Upper lobe of right lung (tissue), 1 donor: ENCODE measurements around the gene EML6. TPM values are rescaled to one million over a fixed set of nuclear protein-coding genes. Genes with fewer than 3 reads are reported as not detected.

Source experiments
- ATAC-seq: fragments of 200-7000 bp; cut with Tn5 transposase; one replicate; pipeline ENCODE4 v1.9.1; 2020; ENCODE audit warnings: mild to moderate bottlenecking, moderate library complexity
- DNase-seq: peaks from one replicate; pipeline ENCODE4 v3.0.0-alpha.2; 2020
- H3K27ac ChIP-seq: fragments of 200-600 bp; one replicate; pipeline ENCODE4 v1.8.0; 2022
- H3K27me3 ChIP-seq: fragments of 200-600 bp; one replicate; pipeline ENCODE4 v1.8.0; 2022; ENCODE audit warnings: mild to moderate bottlenecking
- H3K36me3 ChIP-seq: fragments of 200-600 bp; one replicate; pipeline ENCODE4 v1.8.0; 2022
- H3K4me1 ChIP-seq: fragments of 200-600 bp; one replicate; pipeline ENCODE4 v1.8.0; 2022
- H3K4me3 ChIP-seq: fragments of 200-600 bp; one replicate; pipeline ENCODE4 v1.8.0; 2022; ENCODE audit warnings: mild to moderate bottlenecking
- H3K9me3 ChIP-seq: fragments of 200-600 bp; one replicate; pipeline ENCODE4 v1.8.0; 2022
- intact Hi-C: fragments of 100-400 bp; cut with DNase I; formaldehyde crosslinking; loops from one replicate; pipeline ENCODE4 v1.11.0; 2022
- total RNA-seq: library from RNA; stranded (reverse); fragmentation: NEBNext Ultra II Directional; extraction: Animal tissue kit (Norgen Biotek cat#: 25700); gene quantifications from one replicate; pipeline ENCODE4 v1.2.1, GENCODE V29; 2021
- TF ChIP-seq, protein P1 (sequence below): fragments of 200-600 bp; IDR thresholded peaks from one replicate; pipeline ENCODE4 v1.8.0; 2022; ENCODE audit warnings: antibody characterized with exemption
- donor health status: DM: no; HTN: yes; CAD: no; lungs with severe emphysema.

Gene EML6
- total RNA-seq, 1 donor from 2014 or later, result 1.4 TPM

DNA sequence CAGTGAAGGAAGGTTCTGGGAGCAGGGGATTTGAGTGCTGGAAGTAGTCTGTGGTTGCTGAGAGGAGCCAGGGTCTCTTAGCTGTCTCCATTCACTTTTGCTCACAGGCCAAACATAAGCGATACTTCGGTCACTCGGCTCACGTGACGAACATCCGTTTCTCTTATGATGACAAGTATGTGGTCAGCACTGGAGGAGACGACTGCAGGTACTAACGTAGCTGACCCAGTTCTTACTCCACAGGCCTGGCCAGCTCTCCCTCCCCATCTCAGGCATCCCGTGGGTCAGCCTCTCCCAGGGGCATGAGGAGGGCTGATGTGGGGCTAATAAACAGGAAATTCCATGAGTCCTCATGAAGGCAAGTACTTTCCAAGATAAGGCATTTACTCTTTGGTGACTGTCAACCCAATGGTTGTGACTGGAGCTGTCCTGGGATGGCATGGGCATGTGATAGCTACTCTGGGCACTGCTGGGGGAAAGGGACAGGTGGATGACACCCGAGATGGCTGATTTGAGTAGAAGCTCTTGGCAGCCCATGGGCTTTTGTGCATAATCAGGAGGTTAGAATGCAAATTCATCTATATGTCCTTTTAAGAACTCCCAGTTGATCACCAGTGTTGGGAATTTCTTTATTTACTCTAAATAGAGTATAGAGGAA lies 245.2 kb downstream of the EML6 start:
- TF ChIP-seq, protein P1, sequence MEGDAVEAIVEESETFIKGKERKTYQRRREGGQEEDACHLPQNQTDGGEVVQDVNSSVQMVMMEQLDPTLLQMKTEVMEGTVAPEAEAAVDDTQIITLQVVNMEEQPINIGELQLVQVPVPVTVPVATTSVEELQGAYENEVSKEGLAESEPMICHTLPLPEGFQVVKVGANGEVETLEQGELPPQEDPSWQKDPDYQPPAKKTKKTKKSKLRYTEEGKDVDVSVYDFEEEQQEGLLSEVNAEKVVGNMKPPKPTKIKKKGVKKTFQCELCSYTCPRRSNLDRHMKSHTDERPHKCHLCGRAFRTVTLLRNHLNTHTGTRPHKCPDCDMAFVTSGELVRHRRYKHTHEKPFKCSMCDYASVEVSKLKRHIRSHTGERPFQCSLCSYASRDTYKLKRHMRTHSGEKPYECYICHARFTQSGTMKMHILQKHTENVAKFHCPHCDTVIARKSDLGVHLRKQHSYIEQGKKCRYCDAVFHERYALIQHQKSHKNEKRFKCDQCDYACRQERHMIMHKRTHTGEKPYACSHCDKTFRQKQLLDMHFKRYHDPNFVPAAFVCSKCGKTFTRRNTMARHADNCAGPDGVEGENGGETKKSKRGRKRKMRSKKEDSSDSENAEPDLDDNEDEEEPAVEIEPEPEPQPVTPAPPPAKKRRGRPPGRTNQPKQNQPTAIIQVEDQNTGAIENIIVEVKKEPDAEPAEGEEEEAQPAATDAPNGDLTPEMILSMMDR, result no peak
- Histone ChIP-seq H3K4me1 (peaks cover 24% of the 10 kb centered on the region), H3K27me3 (no peaks in the 10 kb centered on the region), H3K27ac (no peak overlapping the region), H3K4me3 (no peak overlapping the region), H3K36me3 (peaks cover 31% of the 10 kb centered on the region), H3K9me3 (no peaks in the 10 kb centered on the region)
- DNase-seq, result no peak
- ATAC-seq, result no peak
- intact Hi-C loops, result no loop called here

DNA sequence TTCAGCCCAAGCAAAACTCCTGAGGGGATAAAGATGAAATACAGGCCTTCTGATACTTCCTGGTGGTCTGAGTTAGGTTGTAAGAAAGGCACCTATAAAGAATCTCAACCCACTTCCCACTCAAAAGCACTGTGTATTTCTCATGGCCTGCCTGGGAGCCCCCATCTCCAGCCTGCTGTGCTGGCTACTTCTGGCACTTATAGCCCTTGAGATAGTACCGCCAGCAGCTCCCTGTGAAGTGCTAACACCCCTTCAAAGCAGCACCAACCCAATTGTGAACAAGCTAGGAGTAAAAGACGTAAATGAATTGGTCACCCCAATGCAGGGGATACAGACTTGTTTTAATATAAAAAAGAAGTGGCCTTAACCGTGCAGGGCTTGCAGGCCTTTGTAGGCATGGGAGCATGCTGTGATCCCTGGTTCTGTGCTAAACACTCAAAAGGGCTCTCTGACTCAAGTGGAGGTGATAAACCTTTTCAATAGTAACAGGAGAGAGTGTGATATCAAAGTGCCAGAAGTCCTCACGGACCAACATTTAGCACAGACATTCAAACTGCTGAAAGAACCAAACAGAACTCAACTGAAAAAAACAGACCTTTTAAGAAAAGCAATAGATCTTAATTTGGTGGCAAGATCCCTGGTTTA lies 246.0 kb downstream of the EML6 start:
- no peaks in the 10 kb centered on the region for H3K27me3 ChIP-seq
- no peak overlapping the region for H3K27ac ChIP-seq
- peaks cover 35% of the 10 kb centered on the region for H3K36me3 ChIP-seq
- DNase-seq (no peak), ATAC-seq (peak; percentile 49)
- H3K9me3 ChIP-seq, result no peaks in the 10 kb centered on the region
- no peak overlapping the region for H3K4me3 ChIP-seq
- TF ChIP-seq, protein P1, result no peak
- intact Hi-C loops, result no loop called here
- H3K4me1 ChIP-seq, result peaks cover 28% of the 10 kb centered on the region

DNA sequence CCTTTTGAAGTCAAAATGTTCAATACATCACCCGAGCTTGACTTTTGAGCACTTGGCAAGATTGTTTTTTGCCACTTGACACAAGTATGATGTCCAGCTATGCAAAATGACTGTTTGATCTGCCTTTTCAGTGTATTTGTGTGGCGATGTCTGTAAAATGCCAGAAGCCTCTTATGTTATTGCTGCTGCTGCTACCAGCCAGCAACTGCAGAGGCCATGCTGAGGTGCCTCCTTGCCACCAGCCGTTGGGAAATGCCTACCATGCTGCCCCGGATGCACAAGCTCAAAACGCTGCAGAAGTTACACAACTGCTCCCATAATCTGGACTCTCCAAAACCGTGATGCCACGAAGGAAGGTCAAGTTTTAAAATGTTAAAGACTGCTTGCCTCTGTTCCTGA lies 246.5 kb downstream of the EML6 start:
- H3K4me3 ChIP-seq, result no peak overlapping the region
- H3K9me3 ChIP-seq, result no peaks in the 10 kb centered on the region
- DNase-seq, result no peak
- H3K27me3 ChIP-seq, result no peaks in the 10 kb centered on the region
- H3K27ac ChIP-seq, result no peak overlapping the region
- H3K4me1 ChIP-seq, result peaks cover 29% of the 10 kb centered on the region
- H3K36me3 ChIP-seq, result peaks cover 35% of the 10 kb centered on the region
- peak; percentile 69 for ATAC-seq
- TF ChIP-seq, protein P1, result no peak
- intact Hi-C loops, result no loop called here

DNA sequence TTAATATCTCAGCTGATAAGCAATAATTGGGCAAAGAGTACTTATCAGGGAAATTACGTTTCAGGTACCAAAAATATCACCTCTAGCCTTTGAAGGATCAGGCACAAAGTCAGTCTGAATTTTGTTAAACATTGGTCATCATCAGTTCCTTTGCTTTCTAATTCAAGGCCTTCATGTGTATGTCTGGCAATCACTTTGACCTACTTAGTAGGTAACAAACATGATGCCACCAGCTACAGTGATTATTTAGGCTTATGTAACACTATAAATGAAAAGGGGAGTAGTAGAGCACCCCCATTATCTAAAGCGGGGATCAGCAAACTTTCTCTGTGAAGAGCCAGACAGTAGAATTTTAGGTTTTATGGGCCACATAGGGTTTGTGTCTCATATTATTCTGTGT lies 251.7 kb downstream of the EML6 start:
- H3K4me3 ChIP-seq, result no peak overlapping the region
- ATAC-seq, result no peak
- intact Hi-C loops, result no loop called here
- H3K4me1 ChIP-seq, result peaks cover 59% of the 10 kb centered on the region
- H3K9me3 ChIP-seq, result no peaks in the 10 kb centered on the region
- peaks cover 35% of the 10 kb centered on the region for H3K36me3 ChIP-seq
- no peak overlapping the region for H3K27ac ChIP-seq
- H3K27me3 ChIP-seq, result no peaks in the 10 kb centered on the region
- DNase-seq, result no peak
- TF ChIP-seq, protein P1, result no peak

DNA sequence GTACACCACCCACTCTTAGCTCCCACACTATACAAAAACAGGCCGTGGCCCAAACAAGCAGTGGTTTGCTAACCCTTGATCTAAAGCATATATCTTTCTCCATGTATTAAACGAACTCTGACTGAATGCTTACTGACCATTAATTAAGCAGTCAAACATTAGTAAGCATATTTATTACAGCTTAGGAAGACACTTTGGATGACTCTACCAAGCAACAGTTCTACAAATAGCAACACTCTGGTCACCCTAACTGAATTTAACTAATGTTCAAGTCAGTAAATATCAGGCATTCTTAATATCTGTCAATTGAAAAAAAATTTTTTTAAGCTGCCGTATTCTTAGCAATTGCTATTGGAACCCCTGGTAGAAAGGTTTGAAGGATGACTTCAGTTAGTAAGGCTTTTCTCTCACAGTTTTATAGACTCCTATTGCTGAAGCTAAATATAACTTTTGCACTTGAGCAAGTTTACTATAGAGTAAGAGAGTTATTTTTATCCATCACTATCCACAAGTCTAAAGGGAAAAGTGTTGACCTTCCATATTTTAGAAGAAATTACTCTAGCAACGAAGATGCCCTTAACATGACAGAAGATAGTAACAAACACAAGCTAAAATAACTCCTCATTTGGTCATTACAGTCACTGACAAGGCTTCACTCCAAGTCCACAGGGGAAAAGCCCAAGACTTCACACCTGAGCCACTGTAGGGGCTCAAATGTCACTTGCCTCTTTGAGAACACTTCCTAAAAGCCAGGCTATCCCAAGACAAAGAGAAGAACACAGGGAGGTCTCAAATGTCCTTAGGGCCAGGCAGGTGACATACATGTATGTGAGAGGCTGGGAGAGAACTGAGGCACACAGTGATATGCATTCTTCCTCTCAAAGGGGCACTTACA lies 252.4 kb downstream of the EML6 start:
- intact Hi-C loops, result no loop called here
- Histone ChIP-seq H3K9me3 (no peaks in the 10 kb centered on the region), H3K27ac (no peak overlapping the region), H3K36me3 (peaks cover 31% of the 10 kb centered on the region), H3K27me3 (no peaks in the 10 kb centered on the region), H3K4me1 (peaks cover 66% of the 10 kb centered on the region), H3K4me3 (no peak overlapping the region)
- ATAC-seq, result no peak
- TF ChIP-seq, protein P1, result no peak
- no peak for DNase-seq
